ENCODE measurements around the gene DNAH14. TPM values are rescaled to one million over a fixed set of nuclear protein-coding genes. Genes with fewer than 3 reads are reported as not detected.
"Not testable (repeated sequence)": the region's sequence is repeated elsewhere in the genome, so short reads cannot be mapped to it uniquely, and the experiment has no call there.

DNAH14 gene
- total RNA-seq, 1 donor from 2014 or later, result 26.5 TPM

GRCh38 chr1:225343618-225344017, 414.1 kb downstream of the DNAH14 start:
- no peak for DNase-seq (ENCODE audit: low spot score)

- no peak for DNase-seq (ENCODE audit: low spot score)
These were observed 417.7 kb downstream of the DNAH14 start for GRCh38 chr1:225347123-225347683.

GRCh38 chr1:225348400-225348799, 418.9 kb downstream of the DNAH14 start:
- no peak for DNase-seq (ENCODE audit: low spot score)

GRCh38 chr1:225349826-225350225, 420.4 kb downstream of the DNAH14 start:
- DNase-seq (ENCODE audit: low spot score), result peak; percentile 4

- DNase-seq (ENCODE audit: low spot score), result no peak
These were observed 421.4 kb downstream of the DNAH14 start for GRCh38 chr1:225350872-225351271.

- no peak for DNase-seq (ENCODE audit: low spot score)
These were observed 425.4 kb downstream of the DNAH14 start for GRCh38 chr1:225354906-225355305.

GRCh38 chr1:225355863-225356262, 426.4 kb downstream of the DNAH14 start:
- DNase-seq (ENCODE audit: low spot score), result no peak

GRCh38 chr1:225360119-225360518, 430.6 kb downstream of the DNAH14 start:
- no peak for DNase-seq (ENCODE audit: low spot score)

GRCh38 chr1:225361176-225361575, 431.7 kb downstream of the DNAH14 start:
- DNase-seq (ENCODE audit: low spot score), result peak; percentile 67

GRCh38 chr1:225362805-225363204, 433.3 kb downstream of the DNAH14 start:
- no peak for DNase-seq (ENCODE audit: low spot score)

- no peak for DNase-seq (ENCODE audit: low spot score)
These were observed 435.0 kb downstream of the DNAH14 start for GRCh38 chr1:225364439-225364838.

- DNase-seq (ENCODE audit: low spot score), result no peak
These were observed 436.5 kb downstream of the DNAH14 start for GRCh38 chr1:225366018-225366417.

GRCh38 chr1:225366552-225366951, 437.1 kb downstream of the DNAH14 start:
- DNase-seq (ENCODE audit: low spot score), result peak; percentile 7

- no peak for DNase-seq (ENCODE audit: low spot score)
These were observed 438.6 kb downstream of the DNAH14 start for GRCh38 chr1:225368036-225368552.

- no peak for DNase-seq (ENCODE audit: low spot score)
These were observed 442.0 kb downstream of the DNAH14 start for GRCh38 chr1:225371366-225372010.

GRCh38 chr1:225373155-225373554, 443.7 kb downstream of the DNAH14 start:
- DNase-seq (ENCODE audit: low spot score), result no peak

GRCh38 chr1:225374996-225375395, 445.5 kb downstream of the DNAH14 start:
- DNase-seq (ENCODE audit: low spot score), result no peak

GRCh38 chr1:225378880-225379279, 449.4 kb downstream of the DNAH14 start:
- DNase-seq (ENCODE audit: low spot score), result peak; percentile 53

GRCh38 chr1:225380691-225381090, 451.2 kb downstream of the DNAH14 start:
- no peak for DNase-seq (ENCODE audit: low spot score)

- not testable (repeated sequence) for DNase-seq (ENCODE audit: low spot score)
These were observed 457.4 kb downstream of the DNAH14 start for GRCh38 chr1:225386860-225387259.

- peak; percentile 54 for DNase-seq (ENCODE audit: low spot score)
These were observed 458.9 kb downstream of the DNAH14 start for GRCh38 chr1:225388372-225388771.

- no peak for DNase-seq (ENCODE audit: low spot score)
These were observed 460.4 kb downstream of the DNAH14 start for GRCh38 chr1:225389843-225390242.

GRCh38 chr1:225396357-225396756, 466.9 kb downstream of the DNAH14 start:
- no peak for DNase-seq (ENCODE audit: low spot score)

Measured in umbilical cord (tissue), 2 donors.